ENCODE results near the gene MAT1A.
"Not testable (repeated sequence)": the region's sequence is repeated elsewhere in the genome, so short reads cannot be mapped to it uniquely, and the experiment has no call there.

MAT1A gene

DNA sequence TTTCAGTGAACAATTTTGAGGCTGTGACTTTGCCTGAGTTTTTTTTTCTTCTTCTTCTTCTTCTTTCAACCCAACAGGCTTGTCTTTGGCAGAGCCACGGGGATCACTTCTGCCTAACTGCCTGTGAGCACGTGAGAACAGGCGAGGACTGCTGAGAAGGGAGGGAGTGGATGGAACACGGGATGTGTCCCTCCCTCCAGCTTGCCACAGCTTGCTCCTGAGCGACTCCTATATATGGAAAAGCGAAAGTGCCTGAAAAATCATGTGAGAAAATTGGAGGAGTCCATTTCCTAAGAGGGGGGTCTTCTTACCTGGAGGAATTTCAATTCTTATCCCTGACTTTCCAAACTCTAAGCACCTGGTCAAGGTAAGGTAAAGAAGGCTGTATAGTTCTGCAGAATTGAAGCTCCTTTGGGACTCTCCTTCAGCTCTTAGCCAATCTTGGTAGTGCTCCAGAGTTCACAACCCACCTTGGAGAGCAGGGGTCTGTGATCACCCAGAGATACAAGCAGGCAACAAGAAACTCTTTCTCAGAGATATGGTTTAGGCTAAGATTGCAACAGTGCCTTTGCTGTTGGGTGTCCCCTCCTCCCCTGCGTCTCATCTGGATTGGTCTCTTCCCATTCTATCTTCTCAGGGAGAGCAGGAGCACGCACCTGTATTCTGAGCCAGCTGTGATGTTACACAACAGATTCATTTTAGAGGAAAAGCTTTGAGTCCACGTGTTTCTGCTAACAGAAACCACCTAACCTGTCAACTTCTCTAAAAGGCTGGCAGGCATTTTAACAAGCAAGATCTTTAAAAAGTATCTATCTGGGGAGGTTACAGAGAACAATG, at the start of gene MAT1A:
TSS of gene MAT1A (minus strand) at position 208 of the 837 bp plus-strand sequence. CDS start 235 bp downstream, outside the sequence.
- no peak for DNase-seq (ENCODE audit: low read depth)

DNA sequence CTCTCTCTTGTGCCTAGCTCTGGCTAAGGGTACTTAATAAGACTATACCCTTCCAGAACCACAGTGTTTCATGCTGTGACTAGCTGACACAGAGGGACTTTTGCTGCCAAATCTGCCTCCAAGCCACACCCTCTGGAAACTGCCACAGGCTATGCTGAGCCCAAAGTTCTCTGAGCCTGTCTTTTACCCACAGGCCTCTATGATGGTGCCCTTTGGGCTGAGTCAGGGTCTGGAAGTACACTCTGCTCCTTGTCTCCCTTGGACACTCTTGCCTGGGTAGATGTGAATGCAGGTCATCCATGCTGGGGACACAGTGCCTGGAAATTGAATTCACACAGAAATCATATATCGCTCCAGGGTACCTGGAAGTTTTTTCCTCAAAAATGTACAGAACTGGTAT, 44.5 kb upstream of the MAT1A start:
- DNase-seq (ENCODE audit: low read depth), result no peak

- no peak for DNase-seq (ENCODE audit: low read depth)
Observed at GRCh38 chr10:80324891-80325364, 35.5 kb upstream of the MAT1A start.

DNA sequence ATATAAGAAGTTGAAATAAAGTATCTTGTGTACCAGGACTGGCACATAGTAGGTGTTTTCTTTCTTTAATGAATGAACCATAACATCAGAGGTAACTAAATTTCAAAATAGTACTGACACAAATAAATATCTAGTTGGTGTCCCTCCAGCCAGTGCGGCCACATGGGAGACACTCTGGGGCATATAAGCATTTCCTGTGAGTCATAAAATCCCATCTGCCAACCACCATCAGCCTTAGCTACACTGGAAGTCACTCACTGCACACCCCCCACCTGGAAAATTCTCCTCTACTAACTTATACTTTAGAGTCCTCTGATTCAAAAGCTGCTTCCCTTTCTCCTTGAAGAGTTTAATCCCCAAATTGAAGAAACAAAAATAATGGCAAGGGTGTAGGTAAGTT, 34.6 kb upstream of the MAT1A start:
- no peak for DNase-seq (ENCODE audit: low read depth)

DNA sequence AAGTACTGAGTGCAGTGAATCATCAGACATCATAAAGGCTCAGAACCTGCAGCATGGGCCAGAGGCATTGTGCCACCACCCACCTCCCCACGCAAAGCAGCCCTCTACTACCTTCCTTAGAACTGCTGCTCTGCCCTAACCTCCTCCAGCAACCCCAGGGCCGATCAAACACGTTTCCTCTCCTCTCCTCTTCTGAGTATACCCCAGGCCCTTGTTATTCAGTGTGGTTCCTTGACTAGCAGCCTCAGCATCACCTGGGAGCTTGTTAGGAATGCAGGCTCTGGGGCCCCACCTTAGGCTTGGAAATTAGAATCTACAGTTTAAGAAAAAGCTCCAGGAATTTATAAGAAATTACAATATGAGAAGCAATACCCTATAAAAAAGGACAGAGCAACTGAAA, 33.9 kb upstream of the MAT1A start:
- DNase-seq (ENCODE audit: low read depth), result no peak

DNA sequence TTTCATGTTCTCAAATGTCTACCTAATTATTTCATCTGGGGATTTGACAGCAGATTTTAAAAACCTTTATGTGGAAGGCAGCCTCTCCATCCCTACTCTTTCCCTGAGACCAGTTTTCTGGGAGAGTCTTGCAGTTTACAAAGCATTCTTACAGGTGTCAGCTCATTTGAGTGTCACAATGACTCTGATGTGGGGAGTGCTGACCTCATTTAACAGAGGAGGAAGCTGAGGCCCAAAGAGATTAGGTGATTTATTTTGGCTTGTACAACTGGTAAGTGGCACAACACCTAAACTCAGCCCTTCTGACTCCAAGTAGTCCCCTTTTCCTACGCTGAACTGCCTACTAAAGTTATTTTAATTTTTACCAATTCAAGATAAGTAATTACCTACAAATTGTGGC, 33.3 kb upstream of the MAT1A start:
- no peak for DNase-seq (ENCODE audit: low read depth)

DNA sequence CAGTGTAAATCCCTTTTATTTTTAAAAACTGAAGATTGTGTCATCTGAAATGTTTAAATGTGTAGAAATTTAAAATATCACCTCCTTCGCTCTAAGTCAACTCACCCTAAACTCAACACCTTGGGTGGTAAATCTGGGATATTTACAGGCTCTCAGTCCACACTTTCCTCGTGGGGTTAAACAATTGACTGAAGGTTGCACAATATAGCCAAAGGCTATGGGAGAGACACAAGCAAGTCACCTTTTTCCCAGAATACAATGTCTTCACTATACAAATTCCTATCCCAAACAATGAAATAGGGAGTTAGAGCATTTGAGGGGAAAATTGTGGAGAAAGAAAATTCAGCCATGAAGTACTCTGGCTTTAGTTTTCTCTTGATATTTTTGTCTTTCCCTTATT, 32.7 kb upstream of the MAT1A start:
- DNase-seq (ENCODE audit: low read depth), result no peak

- no peak for DNase-seq (ENCODE audit: low read depth)
Observed at GRCh38 chr10:80321183-80321582, 31.7 kb upstream of the MAT1A start.

GRCh38 chr10:80320377-80320776, 30.9 kb upstream of the MAT1A start:
- no peak for DNase-seq (ENCODE audit: low read depth)

GRCh38 chr10:80319725-80320290, 30.4 kb upstream of the MAT1A start:
- DNase-seq (ENCODE audit: low read depth), result no peak

GRCh38 chr10:80319318-80319717, 29.9 kb upstream of the MAT1A start:
- DNase-seq (ENCODE audit: low read depth), result no peak

GRCh38 chr10:80318742-80319141, 29.3 kb upstream of the MAT1A start:
- DNase-seq (ENCODE audit: low read depth), result no peak

GRCh38 chr10:80315391-80315790, 25.9 kb upstream of the MAT1A start:
- DNase-seq (ENCODE audit: low read depth), result no peak

DNA sequence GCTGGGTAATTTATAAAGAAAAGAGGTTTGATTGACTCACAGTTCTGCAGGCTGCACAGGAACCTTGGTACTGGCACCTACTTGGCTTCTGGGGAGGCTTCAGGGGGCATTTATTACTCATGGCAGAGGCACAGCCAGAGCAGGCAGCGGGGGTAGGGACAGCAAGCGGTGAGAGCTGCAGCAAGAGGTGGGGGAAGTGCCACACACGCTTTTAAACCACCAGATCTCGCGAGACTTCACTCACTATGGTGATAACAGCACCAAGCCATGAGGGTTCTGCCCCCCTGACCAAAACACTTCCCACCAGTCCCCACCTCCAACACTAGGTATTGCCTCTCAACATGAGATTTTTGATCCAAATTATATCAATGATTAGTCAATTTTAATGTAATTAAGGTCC, 24.1 kb upstream of the MAT1A start:
- no peak for DNase-seq (ENCODE audit: low read depth)

GRCh38 chr10:80305989-80306388, 16.5 kb upstream of the MAT1A start:
- DNase-seq (ENCODE audit: low read depth), result not testable (repeated sequence)

DNA sequence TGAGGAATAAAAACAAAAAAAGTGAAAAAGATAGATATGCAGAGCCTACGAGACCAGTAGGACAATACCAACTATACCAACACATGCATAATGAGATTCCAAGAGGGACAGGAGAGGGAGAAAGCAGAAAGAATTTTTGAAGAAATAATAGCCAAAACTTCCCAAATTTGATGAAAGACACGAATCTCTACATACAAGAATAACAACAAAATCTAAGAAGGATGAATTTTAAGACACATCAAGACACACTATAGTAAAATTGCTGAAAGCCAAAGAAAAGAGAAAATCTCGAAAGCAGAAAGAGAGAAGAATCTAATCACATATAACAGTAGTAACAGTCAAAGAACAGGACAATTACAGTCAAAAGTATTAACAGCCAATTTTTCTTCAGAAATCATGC, 7.5 kb upstream of the MAT1A start:
- DNase-seq (ENCODE audit: low read depth), result no peak

DNA sequence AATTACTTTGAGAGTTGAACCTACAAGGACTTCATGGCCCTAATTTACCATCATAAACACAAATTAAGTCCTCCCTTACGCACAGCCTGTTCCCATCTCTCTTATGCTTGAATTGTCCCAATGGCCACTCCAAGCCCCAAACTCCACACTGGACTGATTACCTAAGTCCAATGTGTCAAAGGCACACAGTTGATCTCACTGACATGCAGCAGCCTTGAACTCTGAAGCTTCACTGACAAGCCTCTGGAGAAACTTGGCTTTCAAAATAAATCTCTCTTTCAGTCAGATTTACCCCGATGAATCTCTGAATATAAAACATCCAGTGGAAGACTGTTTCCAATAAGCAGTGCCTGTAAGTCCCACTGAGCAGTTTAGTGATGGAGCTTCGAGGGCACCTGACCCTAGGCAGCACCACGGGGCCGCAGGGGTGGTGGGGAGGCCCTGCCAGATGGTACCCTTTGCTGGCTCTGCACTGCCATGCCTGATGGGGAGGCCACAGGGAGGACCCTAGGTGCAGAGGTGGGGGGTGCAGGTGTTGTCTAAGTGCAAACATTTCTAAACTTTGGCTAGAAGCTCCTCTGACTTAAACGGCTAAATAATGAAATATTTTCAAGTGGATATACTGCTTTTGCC, 3.3 kb upstream of the MAT1A start:
- DNase-seq (ENCODE audit: low read depth), result no peak

DNA sequence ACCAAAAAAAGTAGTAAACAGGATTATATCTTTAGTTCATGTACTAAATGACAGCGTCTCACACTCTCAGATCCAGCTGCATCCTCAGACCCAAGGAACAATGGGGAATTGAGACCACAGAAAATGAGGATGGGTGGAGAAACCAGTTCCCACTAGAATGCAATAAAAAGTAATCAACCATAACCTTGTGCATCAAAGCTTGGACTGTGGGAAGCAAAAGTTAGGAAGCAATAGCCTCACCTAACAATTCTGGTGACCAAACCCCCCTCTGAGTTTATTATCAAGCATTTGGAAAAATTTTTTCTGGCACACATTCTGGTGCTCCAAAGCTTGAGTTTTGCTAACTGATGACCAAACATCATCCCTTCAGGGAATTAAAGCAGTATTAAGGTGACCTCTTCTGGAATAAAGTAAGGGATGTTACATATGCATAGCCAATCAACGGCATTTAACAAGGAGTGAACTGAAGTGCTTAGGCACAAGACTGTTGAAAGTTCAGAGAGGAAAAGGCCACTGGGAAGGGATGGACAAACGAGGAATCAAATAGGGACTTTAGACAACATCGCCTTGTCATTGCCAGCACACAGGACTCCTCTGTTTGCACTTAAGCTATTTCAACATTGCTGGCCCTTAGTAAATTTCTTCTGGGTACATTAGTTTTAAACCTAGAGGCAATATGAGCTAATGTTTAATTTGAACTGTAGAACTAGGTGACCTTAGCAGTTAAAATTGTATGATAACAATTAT, 1.2 kb upstream of the MAT1A start:
- no peak for DNase-seq (ENCODE audit: low read depth)

DNA sequence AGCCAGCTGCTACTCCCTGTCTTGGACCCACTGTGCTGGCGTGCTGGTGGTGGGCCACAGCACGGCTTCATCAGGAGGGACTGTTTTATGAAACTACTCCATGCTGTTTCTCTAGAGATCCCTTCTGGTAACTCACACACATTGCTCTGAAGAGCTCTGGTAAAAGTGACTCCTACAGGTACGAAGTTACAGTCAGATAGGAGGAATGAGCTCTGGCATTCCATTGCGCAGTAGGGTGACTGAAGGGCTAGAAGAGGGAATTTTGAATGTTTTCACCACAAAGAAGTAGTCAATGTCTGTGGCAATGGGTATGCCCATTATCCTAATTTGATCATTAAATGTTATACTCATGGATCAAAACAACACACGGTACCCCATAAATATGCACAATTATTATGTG, 609 bp downstream of the MAT1A start:
- DNase-seq (ENCODE audit: low read depth), result no peak

DNA sequence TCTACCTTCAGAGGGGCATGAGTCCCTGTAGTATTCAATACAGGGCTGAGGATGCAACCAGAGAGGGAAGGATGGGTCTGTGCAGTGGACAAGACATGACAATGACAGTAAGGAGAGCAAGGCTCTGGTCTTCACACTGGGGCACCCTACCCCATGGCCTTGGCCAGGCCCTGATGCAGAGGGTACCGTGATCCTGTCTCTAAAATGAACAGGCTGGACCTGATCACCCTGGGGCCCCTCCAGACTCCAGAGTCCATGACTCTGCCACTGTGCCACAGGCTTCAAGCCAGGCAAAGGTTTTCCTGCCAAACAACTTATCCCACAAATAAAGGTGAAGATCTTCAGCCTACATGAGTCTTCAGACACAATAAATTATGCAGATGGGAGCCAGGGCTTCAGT, 4.9 kb downstream of the MAT1A start:
- DNase-seq (ENCODE audit: low read depth), result no peak

DNA sequence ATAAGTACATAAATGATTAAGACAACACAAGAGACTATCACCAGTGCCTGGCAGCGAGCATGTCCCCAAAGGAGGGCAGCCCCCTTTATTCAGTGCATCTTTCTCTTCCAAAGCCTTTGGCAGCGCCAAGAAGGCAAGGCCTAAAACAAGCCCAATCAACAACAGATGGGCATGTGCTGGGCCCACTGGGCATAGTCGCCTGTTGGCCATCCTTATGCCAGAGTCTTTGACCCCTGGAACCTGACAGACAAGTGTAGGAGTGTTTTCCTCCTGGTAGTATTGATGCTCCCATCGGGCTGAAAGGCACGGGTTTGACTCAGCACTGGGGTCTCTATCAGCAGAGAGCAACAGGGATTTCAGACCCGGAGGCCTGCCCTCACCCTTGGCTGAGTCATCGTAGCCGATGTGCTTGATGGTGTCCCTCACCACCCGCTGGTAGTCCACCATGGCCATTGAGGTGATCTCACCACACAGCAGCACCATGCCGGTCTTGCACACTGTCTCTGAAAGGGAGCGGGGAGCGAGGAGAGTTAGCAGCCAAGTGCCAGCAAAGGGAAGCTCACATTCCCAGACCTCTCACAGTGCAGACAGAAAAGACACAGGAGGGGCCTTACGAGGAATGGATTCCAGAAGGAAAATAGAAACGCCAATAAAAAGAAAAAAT, 5.8 kb downstream of the MAT1A start:
- DNase-seq (ENCODE audit: low read depth), result no peak

GRCh38 chr10:80283119-80283518, 6.3 kb downstream of the MAT1A start:
- no peak for DNase-seq (ENCODE audit: low read depth)

Data from activated T-cell treated with anti-CD3 and anti-CD28 coated beads for 1 hour (primary cell).